Measurements from ENCODE around the gene C9. TPM values are rescaled to one million over a fixed set of nuclear protein-coding genes. Genes with fewer than 3 reads are reported as not detected.
"Not testable (repeated sequence)": the region's sequence is repeated elsewhere in the genome, so short reads cannot be mapped to it uniquely, and the experiment has no call there.

Gene C9
- polyA plus RNA-seq, 1 donor from 2014 or later = not detected

DNA sequence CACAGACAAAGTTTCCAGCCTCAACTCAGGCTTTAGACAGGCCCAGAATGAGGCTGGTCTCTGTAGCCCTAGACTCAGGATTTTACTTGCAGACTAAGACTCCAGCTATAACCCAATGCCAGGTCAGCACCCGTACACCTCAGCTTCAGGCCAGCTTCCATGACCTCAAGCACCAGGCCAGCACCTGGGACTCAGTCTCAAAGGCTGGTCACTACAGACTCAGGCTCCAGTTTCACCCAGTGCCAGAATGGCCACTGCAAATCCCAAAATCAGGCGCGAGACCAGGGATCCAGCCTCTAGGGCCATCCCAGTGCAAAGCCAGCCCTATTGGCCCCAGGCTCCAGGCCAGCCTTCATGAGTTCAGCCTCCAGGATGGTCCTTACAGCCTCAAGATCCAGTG, 44.9 kb downstream of the C9 start:
- H3K9ac ChIP-seq (ENCODE audit: low read length) = no peak overlapping the region
- no peak for TF ChIP-seq POLR2AphosphoS5 (IDR thresholded peaks at IDR 0.05)
- TF ChIP-seq, protein P1, sequence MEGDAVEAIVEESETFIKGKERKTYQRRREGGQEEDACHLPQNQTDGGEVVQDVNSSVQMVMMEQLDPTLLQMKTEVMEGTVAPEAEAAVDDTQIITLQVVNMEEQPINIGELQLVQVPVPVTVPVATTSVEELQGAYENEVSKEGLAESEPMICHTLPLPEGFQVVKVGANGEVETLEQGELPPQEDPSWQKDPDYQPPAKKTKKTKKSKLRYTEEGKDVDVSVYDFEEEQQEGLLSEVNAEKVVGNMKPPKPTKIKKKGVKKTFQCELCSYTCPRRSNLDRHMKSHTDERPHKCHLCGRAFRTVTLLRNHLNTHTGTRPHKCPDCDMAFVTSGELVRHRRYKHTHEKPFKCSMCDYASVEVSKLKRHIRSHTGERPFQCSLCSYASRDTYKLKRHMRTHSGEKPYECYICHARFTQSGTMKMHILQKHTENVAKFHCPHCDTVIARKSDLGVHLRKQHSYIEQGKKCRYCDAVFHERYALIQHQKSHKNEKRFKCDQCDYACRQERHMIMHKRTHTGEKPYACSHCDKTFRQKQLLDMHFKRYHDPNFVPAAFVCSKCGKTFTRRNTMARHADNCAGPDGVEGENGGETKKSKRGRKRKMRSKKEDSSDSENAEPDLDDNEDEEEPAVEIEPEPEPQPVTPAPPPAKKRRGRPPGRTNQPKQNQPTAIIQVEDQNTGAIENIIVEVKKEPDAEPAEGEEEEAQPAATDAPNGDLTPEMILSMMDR (IDR thresholded peaks at IDR 0.05; ENCODE audit: poor library complexity, severe bottlenecking) = no peak
- no peaks in the 10 kb centered on the region for H3K36me3 ChIP-seq (ENCODE audit: insufficient read depth, low read length)
- H3K79me2 ChIP-seq (replicated peaks; ENCODE audit: insufficient read depth, low read length) = no peaks in the 10 kb centered on the region
- H3K27me3 ChIP-seq (ENCODE audit: insufficient read depth, low read depth, low read length) = no peaks in the 10 kb centered on the region
- no peak overlapping the region for H3K27ac ChIP-seq (ENCODE audit: low read length)
- no peak overlapping the region for H3K4me3 ChIP-seq (ENCODE audit: low read length)
- no peaks in the 10 kb centered on the region for H3K9me3 ChIP-seq (ENCODE audit: low read length)
- H3K9me2 ChIP-seq (ENCODE audit: insufficient read depth, low read length) = no peaks in the 10 kb centered on the region
- H4K20me1 ChIP-seq (ENCODE audit: insufficient read depth) = no peaks in the 10 kb centered on the region
- H3K4me2 ChIP-seq (ENCODE audit: low read length) = no peak overlapping the region
- no peaks in the 10 kb centered on the region for H3F3A ChIP-seq (ENCODE audit: insufficient read depth, low read length, poor library complexity, severe bottlenecking)
- H2AFZ ChIP-seq (ENCODE audit: low read depth, low read length) = no peak overlapping the region

DNA sequence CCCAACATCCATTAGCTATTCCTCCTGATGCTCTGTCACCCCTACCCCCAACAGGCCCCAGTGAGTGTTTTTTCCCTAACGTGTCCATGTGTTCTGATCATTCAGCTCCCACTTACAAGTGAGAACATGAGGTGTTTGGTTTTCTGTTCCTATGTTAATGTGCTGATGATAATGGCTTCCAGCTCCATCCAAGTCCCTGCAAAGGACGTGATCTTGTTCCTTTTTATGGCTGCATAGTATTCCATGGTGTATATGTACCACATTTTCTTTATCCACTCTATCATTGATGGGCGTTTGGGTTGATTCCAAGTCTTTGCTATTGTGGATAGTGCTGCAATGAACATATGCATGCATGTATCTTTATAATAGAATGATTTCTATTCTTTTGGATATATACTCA, 47.8 kb downstream of the C9 start:
- H3K4me2 ChIP-seq (ENCODE audit: low read length) = not testable (repeated sequence)

DNA sequence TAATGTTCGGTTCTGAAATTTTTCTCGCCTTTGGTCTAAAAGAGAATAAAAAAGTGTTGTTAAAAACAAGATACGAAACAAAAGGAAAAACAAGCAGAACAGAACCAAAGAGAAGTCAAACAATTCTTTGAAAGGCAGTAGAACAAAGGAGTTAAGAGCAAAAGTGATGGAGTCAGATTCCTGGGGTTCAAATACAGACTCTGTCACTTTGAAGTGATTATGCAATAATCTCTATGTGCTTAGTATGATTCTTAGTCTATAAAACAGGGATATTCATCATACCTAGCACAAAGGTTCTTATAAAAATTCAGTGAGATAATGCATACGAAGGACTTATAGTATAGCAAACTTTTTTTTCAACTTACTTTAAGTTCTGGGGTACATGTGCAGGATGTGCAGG, 48.3 kb downstream of the C9 start:
- Histone ChIP-seq H3K36me3 (ENCODE audit: insufficient read depth, low read length) (no peaks in the 10 kb centered on the region), H3K9me2 (ENCODE audit: insufficient read depth, low read length) (no peaks in the 10 kb centered on the region), H3K4me3 (ENCODE audit: low read length) (no peak overlapping the region), H3K9me3 (ENCODE audit: low read length) (no peaks in the 10 kb centered on the region), H3K27ac (ENCODE audit: low read length) (no peak overlapping the region), H2AFZ (ENCODE audit: low read depth, low read length) (no peak overlapping the region), H3K27me3 (ENCODE audit: insufficient read depth, low read depth, low read length) (no peaks in the 10 kb centered on the region), H3K79me2 (replicated peaks; ENCODE audit: insufficient read depth, low read length) (no peaks in the 10 kb centered on the region), H3F3A (ENCODE audit: insufficient read depth, low read length, poor library complexity, severe bottlenecking) (no peaks in the 10 kb centered on the region), H3K9ac (ENCODE audit: low read length) (no peak overlapping the region), H4K20me1 (ENCODE audit: insufficient read depth) (no peaks in the 10 kb centered on the region), H3K4me2 (ENCODE audit: low read length) (no peak overlapping the region)
- TF ChIP-seq EP300 (conservative IDR thresholded peaks at IDR 0.05; ENCODE audit: poor library complexity, severe bottlenecking) = no peak
- no peak for TF ChIP-seq TAF1 (IDR thresholded peaks at IDR 0.05; ENCODE audit: low read depth)
- TF ChIP-seq POLR2AphosphoS5 (IDR thresholded peaks at IDR 0.05) = no peak
- TF ChIP-seq SMC3 (conservative IDR thresholded peaks at IDR 0.05; ENCODE audit: poor library complexity) = no peak
- TF ChIP-seq EZH2 (IDR thresholded peaks at IDR 0.05; ENCODE audit: borderline replicate concordance, insufficient read depth, low read length, poor library complexity, severe bottlenecking) = no peak
- TF ChIP-seq, protein P1 (IDR thresholded peaks at IDR 0.05; ENCODE audit: poor library complexity, severe bottlenecking) = no peak
- TF ChIP-seq MXI1 (conservative IDR thresholded peaks at IDR 0.05; ENCODE audit: poor library complexity, severe bottlenecking) = no peak
- TF ChIP-seq, protein P2, sequence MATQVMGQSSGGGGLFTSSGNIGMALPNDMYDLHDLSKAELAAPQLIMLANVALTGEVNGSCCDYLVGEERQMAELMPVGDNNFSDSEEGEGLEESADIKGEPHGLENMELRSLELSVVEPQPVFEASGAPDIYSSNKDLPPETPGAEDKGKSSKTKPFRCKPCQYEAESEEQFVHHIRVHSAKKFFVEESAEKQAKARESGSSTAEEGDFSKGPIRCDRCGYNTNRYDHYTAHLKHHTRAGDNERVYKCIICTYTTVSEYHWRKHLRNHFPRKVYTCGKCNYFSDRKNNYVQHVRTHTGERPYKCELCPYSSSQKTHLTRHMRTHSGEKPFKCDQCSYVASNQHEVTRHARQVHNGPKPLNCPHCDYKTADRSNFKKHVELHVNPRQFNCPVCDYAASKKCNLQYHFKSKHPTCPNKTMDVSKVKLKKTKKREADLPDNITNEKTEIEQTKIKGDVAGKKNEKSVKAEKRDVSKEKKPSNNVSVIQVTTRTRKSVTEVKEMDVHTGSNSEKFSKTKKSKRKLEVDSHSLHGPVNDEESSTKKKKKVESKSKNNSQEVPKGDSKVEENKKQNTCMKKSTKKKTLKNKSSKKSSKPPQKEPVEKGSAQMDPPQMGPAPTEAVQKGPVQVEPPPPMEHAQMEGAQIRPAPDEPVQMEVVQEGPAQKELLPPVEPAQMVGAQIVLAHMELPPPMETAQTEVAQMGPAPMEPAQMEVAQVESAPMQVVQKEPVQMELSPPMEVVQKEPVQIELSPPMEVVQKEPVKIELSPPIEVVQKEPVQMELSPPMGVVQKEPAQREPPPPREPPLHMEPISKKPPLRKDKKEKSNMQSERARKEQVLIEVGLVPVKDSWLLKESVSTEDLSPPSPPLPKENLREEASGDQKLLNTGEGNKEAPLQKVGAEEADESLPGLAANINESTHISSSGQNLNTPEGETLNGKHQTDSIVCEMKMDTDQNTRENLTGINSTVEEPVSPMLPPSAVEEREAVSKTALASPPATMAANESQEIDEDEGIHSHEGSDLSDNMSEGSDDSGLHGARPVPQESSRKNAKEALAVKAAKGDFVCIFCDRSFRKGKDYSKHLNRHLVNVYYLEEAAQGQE (IDR thresholded peaks at IDR 0.05; ENCODE audit: borderline replicate concordance) = no peak
- TF ChIP-seq RAD21 (conservative IDR thresholded peaks at IDR 0.05) = no peak

More for the DNA sequence above, 47.8 kb downstream of the C9 start:
- H4K20me1 ChIP-seq (ENCODE audit: insufficient read depth); H2AFZ ChIP-seq (ENCODE audit: low read depth, low read length); H3F3A ChIP-seq (ENCODE audit: insufficient read depth, low read length, poor library complexity, severe bottlenecking); H3K27ac ChIP-seq (ENCODE audit: low read length); H3K79me2 ChIP-seq (replicated peaks; ENCODE audit: insufficient read depth, low read length); H3K4me3 ChIP-seq (ENCODE audit: low read length); H3K9me2 ChIP-seq (ENCODE audit: insufficient read depth, low read length); H3K9me3 ChIP-seq (ENCODE audit: low read length); H3K27me3 ChIP-seq (ENCODE audit: insufficient read depth, low read depth, low read length); H3K36me3 ChIP-seq (ENCODE audit: insufficient read depth, low read length); H3K9ac ChIP-seq (ENCODE audit: low read length): not testable (repeated sequence)

Data from neural cell (in vitro differentiated cells).